ENCODE results near the gene LTB4R2.

The LTB4R2 gene, protein sequence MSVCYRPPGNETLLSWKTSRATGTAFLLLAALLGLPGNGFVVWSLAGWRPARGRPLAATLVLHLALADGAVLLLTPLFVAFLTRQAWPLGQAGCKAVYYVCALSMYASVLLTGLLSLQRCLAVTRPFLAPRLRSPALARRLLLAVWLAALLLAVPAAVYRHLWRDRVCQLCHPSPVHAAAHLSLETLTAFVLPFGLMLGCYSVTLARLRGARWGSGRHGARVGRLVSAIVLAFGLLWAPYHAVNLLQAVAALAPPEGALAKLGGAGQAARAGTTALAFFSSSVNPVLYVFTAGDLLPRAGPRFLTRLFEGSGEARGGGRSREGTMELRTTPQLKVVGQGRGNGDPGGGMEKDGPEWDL

DNA sequence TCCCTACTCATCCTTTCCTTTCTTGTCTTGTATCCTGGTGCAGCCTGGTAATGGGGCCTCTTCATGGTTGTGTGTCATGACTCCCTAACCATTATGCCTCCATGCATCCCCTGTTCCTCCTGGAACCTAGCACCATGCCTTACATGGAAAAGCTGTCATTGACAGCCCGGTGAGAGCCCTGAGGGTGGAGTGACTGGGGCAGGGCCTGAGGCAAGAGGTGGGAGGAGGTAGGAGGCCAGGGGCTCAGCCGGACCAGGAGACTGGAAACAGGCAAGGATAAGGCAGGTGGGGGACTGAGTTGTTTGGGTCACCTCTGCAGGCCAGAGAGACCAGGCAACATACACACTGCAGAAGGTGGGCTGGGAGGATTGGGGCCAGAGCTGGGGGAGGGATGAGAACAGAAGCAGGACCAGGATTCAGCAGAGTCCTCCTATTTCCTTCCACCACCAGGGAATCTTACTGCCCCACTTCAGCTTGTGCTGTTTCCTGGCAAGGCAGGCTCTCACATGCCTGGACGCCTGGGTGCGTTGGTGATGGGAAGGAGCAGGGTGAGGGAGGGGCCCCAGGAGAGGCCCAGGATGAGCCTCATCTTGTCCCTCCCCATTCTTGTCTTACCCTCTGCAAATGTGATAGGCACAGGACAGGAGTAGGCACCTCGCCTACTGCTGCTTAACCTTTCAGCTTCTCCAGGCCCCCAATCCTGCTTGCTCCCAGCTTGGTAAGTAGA is at the start of gene LTB4R2:
Gene LTB4R2 (plus strand): TSS at position 603 of the 727 bp plus-strand sequence. CDS start 525 bp downstream, outside the sequence.
- DNase-seq: no peak

DNA sequence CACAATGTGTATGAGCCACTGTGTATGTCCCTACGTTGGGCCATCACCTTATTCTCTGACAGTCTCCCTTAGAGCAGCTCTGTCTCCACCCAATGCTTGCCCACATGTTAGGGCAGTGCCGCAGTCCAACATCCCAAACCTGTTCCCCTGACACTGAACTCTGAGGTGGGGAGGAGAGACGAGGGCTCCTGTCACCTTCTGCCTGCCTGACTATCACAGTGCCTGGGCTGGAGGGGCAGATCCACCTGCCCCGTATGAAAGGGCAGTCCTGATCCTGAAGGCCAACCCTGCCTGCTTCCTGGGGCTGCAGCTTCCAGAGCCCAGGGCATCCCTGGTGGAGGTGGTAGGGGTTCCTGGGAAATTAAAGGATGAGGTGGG is 49.2 kb upstream of the LTB4R2 start:
- DNase-seq: no peak

DNA sequence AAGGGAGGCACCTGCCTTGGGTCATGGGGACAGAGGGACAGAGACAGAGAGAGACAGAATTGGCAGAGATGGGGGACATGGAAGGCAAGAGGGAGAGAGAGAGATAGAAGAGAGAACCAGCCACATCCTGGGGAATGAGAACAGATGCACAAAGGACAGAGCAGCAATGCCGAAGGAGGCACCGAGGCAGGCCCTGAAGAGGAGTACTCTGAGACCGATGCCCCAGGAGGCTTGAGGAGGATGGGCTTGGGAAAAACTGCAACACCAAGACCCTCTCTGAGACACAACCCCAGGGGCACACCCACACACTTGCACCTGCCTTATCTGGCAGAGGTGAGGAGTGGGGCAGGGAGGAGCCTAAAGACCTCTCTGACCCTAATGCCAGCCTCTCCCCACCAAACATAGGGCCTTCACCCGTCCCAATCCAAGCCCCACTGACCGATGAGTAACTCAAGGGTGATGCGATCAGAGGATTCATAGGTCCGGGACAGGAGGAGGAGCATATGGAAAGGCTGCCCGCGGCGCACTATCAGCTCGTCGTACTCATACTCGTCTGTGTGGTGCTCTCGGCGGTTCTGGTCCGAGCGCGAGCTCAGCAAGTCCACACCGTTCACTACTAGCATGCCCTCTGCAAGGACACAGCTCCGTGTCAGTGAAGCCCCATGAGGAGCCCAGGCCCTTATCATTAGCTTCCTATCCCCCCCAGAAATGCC is 48.5 kb upstream of the LTB4R2 start:
- no peak for DNase-seq

DNA sequence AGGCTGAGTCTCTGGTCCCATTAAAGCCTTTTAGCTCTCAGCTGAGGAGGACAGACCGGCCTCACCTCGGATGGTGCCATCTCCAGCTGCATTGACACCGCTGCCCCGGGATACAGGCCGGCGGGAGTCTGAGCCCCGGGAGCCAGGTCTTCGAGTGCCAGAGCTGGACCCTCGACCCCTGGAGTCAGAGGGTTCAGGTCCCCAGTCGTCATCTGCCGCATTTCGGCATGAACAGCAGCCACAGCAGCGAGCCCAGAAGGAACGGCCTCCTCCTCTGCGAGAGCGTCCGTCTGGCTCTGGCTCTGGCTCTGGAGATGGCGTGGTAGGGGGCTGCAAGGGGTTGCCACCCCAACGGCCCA is 48.0 kb upstream of the LTB4R2 start:
- no peak for DNase-seq

DNA sequence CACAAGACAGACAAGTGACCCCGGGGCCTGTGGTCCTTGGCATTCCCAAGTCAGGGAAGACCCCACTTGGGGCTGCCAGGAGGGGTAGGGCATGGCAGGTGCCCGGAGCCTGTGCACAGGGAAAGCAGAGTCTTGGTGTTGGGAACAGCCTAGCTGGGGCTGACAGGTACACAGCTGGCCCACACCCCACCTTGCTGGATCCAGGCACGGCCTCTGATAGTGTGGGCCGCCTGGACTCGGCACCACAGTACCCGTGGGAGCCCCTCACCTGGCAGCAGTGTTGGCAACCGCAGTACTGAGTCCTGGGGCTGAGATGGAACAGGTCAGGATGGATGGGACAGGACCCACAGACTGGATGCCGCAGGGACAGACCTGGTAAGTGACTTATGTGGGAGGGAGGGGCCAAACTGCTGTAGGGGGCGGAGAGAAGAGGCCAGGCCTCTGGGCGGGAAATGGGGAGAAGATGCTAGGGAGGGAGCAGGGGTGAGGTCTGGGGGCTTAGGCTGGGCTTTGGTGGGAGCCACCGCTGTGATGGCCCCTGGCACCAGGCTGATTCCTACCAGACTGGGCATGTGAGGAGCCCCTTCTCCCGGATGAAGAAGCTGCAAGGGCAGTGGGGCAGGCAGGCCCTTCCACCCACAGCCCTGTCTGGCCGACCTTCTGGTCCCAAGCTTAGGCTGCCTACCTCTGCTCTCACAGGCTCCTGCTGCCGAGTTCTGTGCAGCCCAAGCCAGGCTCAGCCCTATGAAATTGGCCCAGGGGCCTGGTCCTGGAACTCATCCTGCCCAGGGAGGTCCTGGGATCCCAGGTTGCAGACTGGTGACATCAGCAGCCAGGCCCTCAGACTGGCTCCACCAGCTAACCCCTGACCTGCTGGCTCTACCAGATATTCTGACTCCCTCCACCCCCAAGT is 46.9 kb upstream of the LTB4R2 start, which contains the start of gene TGM1:
Gene TGM1 (minus strand): TSS at position 357 of the 913 bp plus-strand sequence. CDS start 825 bp downstream, outside the sequence.
- no peak for DNase-seq

DNA sequence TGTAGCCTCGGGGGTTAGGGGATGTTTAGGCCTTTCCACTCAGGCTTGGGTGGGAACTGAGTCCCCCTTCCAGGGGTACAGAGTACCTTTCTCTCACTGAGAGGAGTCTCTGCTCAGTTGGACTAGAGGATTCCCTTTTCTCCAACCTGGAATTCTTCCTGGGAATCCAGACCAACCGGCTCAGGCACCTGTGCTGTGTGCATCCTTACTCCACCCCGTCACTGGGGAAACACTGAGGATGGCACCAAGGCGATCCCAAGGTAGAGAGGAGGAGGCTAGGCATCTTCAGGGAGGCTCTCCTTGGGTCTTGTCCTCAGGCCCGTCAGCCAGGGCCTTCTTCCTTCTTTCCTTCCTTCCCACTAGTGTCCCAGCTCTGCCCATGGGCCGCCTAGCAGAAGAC is 46.1 kb upstream of the LTB4R2 start:
- DNase-seq: no peak

DNA sequence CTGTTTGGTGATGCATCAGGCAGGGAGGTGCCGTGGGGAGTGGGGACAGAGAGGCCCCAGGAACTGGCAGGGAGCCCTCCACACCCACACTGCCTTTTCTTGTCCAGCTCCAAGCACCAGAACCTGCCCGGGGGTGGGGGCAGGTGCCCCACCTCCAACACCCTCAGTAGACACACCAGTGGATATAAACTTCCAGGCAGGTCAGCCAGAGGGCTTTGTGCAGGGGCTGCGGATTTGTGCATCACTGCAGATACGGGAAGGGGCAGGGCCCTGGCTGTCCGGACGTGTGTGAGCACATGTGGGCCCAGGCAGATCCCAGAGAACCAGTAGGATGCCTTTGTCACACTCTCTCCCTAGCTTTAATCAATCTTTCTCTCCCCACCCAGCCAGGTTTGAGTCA is 45.6 kb upstream of the LTB4R2 start:
- DNase-seq: no peak

DNA sequence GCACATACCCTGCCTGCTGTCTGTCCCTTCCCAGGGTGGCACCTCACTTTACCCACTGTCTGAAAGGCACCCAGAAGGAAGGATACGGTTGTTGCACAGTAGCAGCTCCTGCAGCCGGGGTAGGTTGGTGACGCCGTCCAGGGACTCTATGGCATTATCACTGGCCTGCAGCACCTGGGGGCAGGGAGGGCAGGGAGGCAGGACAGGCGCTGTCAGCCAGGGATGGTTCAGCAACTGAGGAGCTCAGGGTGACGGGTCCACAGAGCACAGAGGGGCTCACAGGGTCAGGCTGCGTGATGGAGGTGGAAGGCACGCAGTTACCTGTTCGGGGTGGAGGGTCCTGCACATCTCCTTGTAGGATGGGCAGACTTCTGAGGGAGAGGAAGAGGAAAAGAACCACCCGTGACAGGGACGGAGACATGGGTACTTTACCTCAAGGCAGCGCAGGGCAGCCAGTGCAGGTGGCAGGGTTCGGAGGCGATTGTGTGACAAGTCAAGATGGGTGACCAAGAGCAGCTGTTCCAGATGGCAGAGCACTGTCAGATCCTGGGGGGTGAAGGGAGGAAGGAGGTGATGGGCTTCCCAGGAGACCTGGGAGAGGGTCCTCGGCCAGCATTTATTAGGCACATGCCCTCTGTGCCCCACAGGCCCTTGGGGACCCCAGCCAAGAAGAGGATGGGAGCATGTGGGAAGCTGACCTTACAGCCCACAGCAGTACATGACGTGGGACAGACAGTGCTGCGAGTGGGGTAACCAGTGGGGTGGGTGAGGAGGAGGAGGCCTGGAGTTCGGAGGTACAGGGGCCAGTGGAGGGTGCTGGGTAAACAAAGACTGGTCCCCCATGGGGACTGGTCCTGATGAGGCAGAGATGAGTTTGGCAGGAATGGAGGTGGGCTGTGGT is 43.3 kb upstream of the LTB4R2 start:
- DNase-seq: no peak

DNA sequence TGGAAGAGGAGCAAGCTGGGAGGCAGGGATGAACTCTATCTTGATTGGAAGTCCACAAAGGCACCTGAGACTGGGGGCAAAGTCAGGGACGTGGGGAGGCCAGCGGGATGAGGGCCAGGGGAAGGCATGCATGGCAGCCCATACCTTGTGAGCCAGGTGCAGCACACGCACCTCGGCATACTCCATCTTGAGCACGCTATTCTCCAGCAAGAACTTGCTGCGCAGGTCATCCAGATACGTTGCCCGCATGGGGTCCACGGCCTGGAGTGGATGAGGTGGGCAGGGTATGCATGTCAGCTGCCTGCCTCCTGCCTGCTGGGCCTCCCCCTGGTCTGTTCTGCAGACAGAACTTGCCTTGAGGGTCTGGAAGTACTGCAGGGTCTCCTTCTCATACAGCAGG is 42.4 kb upstream of the LTB4R2 start:
- no peak for DNase-seq

DNA sequence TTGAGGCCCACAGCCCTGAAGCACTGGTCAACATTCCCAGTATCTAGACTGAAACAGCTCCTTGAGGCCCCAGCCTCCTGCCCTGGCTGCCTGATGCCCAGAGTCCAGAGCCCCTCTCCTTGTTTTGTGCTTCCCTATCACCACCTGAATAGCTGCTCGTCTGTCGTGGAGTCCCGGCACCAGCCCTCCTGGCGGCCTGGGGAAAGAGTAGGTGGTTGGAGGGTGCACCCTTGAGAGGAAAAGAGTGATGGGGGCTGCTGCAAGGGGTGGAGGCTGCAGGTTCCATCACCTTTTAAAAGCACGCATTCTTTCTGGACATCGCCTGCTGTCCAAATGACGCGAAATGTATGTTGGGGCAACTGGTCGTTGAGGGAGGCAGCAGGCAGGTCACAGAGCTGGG is 41.7 kb upstream of the LTB4R2 start:
- DNase-seq: no peak

DNA sequence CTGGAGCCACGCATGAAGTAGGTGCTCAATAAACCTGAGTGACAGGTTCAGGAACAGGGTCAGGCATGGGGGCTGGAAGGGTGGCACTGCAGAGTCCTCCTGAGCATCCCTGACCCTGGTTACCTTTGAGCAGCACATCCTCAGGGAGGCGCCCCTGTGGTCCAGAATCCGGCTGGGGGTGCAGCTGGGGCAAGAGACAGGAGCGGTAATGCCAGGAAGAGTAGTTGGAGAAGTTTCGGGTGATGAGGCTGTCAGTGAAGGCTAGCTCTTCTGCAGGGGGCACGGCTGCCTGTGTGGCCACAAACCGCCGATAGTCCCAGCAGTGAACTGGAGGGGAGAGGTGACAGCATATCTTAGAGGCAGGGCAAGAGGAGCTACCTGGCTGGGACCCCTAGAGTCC is 40.6 kb upstream of the LTB4R2 start:
- DNase-seq: no peak

DNA sequence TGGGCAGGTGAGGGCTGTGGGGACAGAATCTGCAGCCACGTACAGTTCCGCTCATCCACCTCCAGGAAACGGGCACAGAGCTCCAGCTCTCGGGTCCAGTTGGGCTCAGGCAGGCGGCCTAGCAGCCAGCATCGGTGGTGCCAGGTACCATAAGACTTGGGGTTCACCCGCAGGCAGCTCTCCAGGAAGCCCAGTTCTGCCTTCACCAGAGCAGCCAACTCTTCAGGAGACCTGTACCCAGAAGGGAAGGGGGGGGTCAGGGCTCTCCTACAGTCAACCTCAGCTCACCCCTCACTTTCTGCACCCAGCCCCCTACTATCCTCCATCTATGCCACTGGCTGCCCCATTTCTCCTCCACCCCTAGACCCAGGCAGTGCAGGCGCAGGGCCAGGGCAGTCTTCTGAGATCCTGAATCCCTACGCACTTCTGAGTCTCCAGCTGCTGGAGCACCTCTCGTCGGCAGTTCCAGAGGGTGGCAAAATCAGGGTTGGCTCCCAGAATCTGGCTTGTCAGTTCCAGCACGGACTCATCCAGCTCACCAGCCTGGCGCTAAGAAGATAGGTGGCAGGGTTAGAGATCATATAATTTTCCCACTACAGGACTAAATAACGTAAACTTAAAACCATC is 39.9 kb upstream of the LTB4R2 start:
- no peak for DNase-seq

DNA sequence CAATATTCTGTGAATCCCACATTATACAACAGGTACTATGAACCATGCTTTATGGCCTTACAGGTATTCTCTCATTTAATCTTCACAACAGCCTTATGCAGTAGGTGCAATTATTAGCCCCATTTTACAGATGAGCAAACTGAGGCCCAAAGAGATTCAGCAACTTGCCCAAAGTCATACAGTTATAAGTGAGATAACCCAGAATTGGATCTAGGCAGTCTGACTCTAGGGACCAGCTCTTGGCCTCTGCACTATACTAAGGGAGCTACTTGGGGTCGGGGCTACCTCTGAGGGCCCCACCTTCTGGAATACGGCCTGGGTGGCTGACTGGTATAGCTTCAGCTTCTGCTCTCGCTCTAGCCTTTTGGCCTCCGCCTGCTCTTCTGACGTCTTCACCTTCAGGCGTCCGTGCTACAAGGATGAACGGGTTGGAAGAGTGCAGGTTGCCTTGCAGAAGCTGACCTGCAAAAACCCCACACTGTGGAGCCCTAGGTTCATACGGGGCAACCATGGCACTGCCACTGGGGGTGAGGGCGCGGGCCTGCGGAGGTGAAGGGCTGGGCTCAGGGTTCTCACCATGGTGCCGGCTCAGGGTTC is 39.3 kb upstream of the LTB4R2 start:
- DNase-seq: no peak

DNA sequence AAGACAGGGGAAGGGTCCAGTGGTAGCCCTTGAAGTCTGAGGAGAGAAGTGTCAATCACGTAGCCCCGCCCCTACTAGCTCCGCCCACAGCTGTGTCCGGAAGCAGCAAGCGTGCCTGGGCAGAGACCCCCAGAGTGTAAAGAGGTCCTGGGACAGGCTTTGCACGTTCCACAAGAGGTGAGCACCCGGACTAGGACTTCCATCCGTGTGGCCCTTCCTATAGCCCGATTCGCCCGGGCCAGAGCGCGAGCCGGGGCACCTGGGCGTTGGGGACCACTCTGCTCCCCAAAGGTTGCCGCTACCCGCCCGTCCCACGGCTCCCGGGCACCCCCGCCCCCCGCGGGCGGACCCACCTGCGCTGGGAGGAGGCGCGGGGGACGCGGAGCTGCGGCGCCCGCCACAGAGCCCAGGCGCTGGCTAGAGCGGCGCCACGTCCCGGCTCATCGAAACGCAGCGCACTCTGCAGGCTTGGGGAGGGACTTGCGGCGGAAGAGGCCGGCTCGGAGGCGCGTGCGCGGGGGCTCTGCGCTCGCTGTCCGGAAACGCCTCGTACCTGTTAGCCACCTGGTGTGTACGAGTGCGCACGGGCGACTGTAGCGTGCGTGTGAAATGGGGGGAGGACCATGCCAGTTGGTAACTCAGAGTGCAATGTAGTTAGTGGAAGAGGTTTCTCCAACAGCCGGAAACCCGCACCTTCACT is 38.7 kb upstream of the LTB4R2 start, which contains the start of gene RABGGTA:
Gene RABGGTA (minus strand): TSS at position 464 of the 700 bp plus-strand sequence. CDS start 482 bp downstream, outside the sequence.
- peak; percentile 86 for DNase-seq

DNA sequence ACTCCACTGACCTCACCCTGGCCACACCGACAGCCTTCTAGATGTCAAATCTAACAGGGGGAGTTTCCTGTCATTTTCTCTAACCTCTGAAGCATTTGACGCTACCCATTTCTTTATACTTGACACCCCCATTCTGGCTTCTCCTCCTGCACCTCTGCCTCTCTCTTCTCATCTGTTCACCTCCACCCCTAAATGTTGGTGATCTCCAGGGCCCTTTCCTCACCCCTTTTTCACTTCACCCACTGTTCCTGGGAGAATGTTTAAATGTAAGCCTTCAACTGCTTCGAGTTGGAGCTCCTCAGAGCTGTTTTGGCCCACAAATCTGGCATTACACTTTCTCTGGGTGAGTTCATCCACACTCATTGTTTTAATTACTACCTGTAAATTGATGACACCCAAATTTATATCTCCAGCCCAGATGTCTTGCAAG is 38.1 kb upstream of the LTB4R2 start:
- no peak for DNase-seq

DNA sequence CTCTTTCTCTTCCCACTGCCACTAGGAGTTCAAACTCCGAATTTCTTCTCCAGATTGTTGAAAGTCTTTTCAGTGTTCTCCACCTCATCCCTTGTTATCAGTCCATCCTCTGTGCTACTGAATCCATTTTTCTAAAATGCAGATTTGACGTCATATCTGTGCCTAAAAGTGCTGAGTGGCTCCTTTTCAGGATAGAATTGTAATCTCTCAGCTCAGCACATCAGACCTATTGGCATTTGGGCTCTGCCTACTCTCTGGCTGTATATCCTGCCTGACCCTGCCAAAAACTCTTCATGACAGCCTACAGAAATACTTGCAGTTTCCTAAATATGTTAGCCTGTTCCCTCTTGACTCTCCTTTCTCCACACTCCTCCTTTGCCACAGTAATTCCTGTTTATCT is 37.5 kb upstream of the LTB4R2 start:
- DNase-seq: no peak

DNA sequence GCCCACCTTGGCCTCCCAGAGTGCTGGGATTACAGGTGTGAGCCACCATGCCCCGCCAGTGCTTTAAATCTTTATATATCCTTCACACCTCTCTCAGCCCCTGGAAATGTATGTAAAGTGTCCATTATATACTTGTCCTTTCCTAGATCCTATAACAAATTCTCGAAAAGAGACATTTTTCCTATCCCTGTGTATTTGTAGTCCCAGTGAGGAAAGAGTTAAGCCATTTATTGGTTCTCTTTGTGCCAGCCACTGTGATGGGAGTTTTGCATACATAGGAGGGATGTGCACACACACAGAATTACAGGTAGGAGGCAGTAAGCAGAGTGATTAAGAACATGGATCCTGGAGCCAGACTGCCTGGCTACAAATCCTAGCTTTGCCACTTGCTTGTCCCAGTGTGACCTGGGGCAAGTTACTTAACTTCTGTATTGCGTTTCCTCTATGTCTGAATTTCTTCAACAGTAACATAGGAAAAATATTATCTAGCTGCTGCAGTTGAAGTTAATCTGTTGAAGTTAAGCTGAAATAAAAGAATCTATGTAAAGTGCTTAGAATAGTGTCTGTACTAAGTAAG is 36.4 kb upstream of the LTB4R2 start:
- no peak for DNase-seq

DNA sequence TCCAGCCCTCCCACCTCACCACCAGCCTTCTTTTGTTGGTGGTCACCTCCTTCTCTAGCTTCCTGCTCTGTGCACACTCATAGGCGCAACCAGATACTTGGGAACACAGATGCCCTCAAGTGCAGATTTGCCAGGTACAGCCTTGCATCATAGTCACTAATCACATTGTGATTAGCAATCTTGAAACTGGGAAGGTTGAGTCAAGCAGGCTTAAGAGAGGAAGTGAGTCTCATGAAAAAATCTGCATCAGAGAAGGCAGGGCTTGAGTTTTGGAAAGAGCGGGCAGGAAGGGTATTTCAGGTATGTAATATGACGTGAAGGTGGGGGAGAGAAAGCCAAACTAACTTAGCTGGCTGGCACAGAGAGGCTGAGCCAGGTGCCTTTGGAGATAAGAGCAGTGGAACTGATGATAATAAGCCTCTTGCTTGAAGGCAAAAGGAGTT is 35.8 kb upstream of the LTB4R2 start:
- DNase-seq: peak; percentile 12

DNA sequence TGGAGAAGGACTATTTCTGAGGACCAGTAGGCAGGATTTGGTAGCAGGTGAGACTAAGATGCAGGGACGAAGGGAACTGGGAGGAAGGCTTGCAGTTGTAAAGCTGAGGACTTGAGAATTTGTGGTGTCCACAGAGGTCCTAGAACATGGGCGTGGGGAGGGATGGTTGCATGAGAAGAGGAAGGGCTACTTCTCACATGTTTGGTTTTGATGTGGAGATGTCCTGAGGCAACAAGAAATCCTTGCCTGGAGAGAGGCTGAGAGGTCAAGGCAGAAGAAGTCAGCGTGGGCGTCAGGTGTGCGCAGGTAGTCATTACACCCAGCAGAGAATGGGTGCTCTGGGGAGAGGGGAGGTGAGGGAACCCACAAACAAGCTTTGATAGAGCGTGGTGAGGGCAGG is 32.9 kb upstream of the LTB4R2 start:
- no peak for DNase-seq

Measured in midbrain (tissue), 1 donor.